ENCODE results near the gene DPAGT1.
"Not testable (repeated sequence)": the region's sequence is repeated elsewhere in the genome, so short reads cannot be mapped to it uniquely, and the experiment has no call there.

The DPAGT1 gene

DNA sequence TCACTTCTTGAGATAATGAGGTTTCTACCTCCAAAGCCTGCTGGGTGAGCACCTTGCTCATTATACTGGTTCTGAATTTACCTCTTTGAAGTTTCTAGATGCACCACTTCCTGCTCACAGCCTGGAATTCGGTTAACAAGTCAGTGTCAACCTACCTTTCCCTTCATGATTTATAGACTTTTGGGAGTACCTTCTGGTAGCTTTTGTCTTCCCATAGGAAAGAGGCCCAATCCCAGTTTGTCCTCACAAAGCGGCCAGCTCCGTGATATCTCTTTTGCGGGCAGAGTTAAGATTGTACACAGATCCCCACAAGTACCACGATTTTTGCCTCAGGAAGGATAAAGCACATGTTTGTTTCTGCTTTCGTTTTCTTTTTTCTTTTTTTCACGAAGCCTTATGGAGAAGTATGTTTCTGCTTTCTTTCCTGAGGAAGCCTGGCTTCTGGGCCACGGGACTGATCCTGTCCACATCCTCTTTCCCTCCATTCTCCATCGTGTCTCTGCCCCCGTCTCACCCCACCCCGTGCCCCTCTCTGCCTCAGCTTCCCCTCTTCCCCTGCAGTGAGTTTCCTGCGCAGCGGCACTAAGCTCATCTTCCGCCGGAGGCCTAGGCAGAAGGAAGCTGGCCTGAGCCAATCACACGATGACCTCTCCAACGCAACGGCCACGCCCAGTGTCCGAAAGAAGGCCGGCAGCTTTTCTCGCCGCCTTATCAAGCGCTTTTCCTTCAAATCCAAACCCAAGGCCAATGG lies 14.0 kb upstream of the DPAGT1 start:
- no peak for DNase-seq

DNA sequence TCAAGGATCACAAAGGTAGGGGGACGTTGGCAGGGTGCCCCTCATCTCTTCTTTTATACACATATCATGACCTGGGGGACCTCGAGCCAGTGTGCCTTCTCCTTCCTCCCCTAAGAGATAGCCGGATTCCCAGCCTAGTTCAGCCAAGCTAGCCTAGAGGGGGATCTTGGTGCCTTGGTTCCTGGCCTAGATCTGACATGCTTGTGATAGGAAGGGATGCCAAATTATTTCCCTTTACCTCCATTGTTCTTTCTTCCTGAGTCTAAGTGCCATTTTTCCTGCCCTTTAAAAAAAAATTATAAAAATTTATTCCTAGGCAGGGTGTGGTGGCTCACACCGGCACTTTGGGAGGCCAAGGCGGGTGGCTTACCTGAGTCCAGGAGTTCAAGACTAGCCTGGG lies 12.7 kb upstream of the DPAGT1 start:
- no peak for DNase-seq

DNA sequence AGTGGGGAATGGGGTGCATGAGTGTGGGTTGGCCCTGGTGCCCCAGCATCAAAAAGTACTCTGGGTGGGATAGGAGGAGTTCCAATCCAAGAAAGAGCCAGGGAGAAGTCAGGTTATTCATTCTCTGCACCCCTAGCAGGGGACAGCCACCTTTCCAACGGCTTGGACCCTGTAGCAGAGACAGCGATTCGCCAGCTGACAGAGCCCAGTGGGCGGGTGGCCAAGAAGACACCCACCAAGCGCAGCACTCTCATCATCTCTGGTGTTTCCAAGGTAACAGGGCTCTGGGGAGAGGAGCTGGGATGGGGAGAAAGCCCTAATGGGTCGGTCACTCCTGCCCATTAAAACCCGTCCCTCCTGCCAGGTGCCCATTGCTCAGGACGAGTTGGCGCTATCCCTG lies 12.1 kb upstream of the DPAGT1 start:
- DNase-seq = no peak

DNA sequence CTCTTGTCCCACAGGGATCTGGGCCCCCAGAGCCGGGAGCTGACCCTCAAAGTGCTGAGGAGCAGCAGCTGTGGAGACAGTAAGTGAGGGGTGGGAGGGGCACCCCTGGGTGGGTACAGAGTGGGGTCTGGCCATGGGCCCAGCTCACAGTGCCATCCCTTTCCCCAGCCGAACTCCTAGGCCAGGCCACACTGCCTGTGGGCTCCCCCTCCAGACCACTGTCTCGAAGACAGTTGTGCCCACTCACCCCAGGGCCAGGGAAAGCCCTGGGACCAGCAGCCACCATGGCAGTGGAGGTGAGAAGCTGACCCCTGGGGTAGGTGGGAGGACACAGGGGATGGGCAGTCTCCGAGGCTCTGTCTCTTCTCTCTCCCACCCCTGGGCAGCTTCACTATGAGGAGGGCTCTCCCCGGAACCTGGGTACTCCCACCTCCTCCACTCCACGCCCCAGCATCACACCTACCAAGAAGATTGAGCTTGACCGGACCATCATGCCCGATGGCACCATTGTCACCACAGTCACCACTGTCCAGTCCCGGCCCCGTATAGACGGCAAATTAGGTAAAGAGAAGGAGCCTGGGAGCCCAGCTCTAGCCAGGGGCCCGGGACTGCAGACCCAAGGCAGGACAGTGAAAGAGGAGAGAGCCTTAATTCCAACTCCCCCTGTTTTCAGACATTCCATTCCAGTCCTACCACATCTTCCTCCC lies 10.8 kb upstream of the DPAGT1 start:
- DNase-seq = no peak

DNA sequence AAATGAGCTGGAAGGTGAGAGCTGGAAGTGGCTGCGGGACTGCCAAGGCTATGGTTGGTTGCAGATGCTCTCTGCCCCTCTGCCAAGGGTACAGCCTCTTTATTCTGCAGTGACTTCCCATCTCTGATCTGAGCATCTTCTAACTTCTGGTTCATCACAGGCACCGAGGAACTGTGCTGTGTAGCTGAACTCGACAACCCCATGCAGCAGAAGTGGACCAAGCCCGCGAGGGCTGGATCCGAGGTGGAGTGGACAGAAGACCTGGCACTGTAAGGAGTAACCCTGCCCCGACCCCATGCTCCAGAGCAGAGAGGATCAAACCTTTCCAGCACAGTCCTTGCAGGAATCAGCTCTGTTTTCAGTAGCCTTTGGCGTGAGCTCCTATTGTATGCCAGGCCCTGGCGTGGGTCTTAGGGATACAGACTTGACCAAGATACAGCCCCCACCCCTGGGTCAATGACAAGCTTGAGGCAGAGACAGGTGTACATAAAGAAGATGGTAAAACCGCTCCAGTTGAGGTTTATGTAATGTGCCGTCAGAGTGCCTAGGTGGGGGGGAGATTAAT lies 9.8 kb upstream of the DPAGT1 start:
- no peak for DNase-seq

DNA sequence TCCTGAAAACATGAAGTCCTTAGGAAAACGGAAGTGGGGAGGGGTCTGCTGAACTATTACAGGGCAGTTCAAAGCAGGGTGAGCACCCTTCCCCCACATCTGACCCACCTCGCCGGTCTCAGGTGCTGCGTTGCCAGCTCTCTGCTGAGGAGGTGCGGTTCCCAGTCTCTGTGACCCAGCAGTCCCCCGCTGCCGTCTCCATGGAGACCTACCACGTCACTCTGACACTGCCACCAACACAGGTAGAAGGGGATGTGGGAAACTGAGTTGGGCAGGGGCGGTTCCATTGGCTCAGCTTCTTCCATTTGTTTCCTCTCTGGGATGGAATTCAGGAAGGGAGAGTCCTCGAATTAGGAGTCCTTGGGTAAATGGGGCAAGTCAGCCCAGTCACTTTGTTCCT lies 8.8 kb upstream of the DPAGT1 start:
- DNase-seq = no peak

DNA sequence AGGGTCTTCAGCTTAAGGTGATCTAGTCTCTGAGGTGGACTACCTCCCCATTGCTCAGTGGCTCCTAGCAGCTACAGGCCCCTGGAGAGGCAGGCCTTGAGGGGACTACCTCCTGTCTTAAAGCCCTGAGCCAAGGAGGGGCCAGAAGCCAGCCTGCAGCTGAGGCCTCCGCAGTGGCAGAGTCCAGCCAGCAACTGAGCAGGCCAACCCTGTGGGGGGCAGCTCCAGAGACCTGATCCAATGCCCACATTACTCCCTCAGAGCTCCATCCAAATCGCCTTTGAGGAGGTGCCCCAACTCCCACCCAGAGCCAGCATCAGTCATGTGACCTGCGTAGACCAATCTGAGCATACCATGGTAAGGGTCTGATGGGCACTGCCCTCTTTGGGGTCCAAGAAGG lies 8.2 kb upstream of the DPAGT1 start:
- DNase-seq = no peak

DNA sequence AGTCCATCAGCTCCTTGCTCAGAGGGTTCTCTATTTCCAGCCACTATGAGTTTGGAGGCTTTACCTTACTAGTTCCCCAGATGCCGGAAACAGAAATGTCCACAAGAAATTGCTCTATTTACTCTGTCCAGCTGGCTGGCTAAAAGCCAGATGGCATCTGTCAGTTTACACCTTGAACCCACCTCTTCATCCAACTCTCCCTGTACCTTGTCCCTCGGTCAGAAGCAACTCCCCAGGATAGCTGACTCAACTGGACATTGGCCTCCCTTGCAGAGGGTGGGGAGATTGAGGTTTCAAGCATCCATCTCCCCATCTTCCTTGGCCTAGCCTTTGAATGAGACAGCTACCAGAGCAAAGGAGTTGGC lies 7.2 kb upstream of the DPAGT1 start:
- no peak for DNase-seq

DNA sequence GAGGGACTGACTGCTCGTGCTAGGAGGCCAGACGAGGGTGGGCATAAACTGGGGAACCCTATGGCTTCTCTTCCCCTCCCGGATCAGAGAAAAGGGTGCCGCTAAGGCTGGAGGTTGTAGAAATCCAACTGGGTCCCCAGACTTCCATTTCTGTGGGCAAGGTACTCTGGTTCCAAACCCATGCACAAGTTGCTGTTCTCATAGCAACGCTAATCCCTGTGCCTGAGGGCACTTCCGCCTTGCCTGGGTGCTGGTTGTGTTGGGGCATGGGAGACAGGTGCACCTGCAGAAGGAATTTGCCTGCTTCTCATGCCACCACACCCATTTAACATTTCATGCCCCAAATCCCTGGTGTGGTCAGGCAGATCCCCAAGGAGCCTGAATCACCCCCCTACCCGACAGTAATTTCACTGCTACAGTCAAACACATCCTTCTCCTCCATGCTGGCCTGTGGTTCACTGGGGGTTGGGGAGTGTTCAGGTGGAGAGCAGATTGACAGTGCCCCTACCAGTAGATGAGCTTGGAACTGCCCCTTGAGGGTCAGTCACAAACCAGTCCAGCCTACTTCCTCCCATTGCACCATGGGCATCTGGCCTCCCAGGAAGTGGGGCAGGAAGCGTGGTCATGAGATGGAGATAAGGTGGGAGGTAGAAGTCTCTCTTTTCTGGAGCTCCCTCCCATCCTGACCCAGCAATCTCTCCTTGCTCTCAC lies 6.6 kb upstream of the DPAGT1 start:
- DNase-seq = no peak

DNA sequence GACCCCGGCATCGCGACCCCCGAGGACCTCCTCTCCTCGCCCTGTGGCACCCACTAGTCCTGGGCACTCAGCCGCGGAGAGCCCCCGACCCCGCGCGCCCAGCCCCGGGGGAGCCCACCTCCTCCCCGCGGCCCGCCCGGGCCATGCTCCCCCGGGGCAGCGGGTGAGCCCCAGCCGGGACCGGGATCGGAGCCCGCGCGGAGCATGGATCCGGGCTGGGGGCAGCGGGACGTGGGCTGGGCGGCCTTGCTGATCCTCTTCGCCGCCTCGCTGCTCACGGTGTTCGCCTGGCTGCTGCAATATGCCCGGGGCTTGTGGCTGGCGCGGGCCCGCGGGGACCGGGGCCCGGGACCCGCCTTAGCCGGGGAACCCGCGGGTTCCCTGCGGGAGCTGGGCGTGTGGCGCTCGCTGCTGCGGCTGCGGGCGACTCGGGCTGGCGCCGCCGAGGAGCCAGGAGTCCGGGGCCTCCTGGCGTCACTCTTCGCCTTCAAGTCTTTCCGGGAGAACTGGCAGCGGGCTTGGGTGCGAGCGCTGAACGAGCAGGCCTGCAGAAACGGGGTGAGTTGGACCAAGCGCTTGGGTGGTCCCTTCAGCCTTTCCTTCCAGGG lies 6.0 kb upstream of the DPAGT1 start:
- no peak for DNase-seq

DNA sequence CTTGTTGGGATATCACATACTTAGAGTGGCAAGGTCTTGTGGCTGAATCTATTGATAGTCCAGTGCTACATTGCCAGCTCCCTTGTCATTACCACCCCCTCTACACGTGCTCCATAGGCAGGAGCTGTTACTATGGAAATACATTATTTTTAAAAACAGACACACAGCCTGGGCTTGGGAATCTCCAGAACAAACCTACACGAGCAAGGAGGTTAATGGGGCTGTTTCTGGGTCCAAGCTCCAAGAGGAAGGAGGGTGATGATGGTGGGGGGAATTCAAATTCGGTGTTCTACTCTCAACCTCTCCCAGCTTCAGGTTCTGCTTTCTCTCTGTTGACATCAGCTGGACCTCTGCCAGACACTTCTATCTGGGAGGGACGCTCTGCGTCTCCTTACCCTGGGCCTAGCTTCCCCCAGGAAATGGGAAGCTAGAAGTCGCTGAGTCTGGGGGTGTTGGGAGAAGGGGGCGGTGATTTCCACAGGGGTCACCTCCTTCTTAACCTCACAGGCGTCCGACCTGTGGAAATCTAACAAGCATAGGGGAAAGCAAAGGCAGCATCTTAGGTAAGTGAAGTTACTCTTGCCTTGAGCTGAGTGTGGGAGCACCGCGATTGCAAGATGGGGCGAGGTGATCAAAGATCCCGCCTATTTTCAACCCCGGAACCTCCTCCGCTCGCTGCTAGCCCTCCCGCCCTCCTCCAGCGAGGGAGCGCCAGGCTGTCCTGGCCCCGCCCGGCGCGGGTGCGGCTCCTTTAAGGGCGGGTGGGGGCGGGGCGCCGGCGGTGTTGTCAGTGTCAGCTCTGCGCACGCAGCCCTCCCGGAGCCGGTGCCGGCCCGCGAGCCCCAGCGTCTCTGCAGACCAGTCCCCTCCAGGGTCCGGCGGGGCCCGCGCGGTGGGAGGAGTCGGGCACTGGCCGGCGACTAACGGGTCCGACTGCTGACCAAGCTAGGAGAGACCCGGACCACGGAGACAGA lies 5.2 kb upstream of the DPAGT1 start, which contains the start of gene C2CD2L:
Gene C2CD2L, plus strand, starts transcription at position 781 of the 974 bp plus-strand sequence. CDS start 398 bp downstream, outside the sequence.
- DNase-seq = peak; percentile 80

DNA sequence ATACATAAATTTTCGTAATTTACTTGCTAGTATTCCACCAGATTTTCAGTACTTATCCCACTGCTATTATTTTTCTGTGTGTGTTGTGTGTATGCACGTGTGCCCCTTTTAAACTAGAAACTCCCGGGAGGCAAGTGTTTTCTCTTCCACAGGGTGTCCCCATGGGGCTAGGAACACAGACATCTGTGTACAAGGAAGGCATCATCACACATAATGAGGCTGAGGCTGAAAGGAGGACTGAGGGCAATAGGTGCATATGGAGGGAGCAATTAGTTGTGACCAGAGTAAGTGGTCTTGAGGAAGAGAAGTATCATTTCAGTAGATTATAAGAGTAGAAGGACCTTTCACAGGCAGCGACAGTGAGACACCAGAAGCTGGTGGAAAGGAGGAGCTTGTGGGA lies 2.1 kb upstream of the DPAGT1 start:
- DNase-seq = no peak

DNA sequence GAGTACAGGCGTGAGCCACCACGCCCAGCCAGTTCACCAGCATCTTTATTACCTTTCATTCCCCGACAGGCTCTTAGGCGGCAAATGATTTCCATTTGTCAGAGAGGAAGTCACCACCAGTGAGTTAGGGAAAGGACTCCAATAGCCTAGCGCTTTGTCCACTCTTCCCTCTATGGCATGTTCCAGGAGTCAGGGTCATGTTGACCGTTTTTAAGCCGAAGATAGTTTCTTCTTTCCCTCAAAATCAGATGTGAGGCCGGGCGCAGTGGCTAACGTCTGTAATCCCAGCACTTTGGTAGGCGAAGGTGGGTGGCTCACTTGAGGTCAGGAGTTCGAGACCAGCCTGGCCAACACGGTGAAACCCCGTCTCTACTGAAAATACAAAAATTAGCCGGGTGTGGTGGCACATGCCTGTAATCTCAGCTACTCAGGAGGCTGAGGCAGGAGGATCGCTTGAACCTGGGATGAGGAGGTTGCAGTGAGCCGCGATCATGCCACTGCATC lies 1.6 kb upstream of the DPAGT1 start:
- DNase-seq = not testable (repeated sequence)

DNA sequence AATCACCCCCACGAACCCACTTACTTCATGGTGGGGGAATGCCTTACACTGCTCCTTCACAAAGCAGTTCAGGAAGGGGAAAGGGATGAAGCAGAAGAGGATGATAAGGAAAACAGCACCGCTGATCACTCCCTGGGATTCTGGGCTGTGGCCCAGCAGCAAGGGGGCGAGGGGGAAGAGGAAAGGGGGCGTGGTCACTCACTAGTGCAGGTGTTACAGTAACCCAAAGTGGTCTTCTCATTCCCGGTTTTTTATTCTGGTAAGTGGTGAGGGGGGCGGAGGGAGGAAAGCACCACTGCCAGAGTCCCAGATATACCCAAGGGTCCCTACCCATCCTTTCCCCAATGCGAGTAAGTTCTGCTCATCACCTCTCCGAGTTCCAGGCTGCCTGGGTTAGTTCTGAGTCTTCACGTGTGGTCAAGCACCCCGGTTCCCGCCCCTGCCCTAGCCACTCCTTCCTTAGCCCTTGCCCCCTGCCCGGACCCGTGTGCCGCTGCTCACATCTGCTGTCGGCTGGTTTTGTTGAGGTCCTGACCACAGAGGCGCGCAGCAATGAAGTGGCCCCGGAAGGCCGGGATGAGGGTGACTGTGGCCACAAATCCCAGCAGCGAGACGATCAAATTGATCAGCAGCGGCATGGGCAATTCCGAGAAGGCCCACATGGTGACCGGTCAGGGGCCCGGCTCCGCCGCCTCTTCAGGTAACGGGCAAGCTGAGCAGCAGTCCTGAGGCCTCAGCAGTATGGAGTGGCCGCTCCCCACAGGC lies 477 bp downstream of the DPAGT1 start:
- no peak for DNase-seq

DNA sequence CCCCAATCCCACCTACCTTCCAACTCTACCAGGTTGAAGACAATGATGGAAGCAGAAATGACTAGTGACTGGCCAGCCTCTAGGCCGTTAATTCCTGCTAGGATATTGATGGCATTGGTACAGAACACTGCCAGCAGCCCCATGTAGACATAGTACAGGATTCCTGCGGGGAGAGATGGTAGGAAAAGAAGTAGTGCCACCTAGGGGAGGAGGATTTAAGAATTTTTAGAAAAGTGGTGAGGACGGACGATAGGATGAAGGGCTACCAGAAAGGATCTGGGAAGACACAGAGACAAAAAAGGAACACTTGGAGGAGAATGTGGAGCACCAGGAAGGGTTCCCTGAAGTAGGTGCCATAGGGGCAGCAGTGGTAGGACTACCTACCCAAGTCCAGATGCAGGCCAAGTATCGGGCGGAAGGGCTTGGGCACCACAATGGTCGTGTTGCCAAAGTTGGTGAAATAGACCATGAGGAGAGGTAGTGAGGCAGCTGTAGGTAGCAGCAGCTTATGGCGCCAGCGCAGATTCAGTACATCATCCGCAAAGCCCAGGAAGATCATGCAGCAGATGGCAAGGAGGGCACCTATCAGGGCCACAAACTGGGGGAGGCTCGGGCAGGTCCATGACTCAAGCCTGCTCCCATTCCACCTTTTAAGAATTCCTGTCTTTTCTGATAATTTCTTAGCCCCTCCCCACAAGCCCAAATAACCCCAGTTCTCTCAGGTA lies 1.2 kb downstream of the DPAGT1 start:
- no peak for DNase-seq

DNA sequence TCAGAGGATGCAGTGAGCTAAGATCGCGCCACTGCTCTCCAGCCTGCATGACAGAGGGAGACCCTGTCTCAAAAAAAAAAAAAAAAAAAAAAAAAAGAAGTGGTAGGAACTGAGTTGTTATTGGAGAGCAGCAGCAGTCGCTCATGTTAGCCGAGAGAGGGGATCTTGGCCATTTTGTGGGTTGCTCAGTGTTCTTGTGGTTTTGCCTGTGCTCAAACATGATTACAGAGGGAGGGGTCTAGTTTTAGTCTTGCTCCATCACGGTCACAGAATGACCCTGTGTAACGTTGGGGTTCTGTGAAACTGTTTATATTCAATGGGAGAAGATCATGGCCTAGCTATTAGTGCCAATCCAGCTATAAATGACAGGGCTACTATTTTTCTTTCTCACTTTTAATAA lies 1.9 kb downstream of the DPAGT1 start:
- DNase-seq = no peak

DNA sequence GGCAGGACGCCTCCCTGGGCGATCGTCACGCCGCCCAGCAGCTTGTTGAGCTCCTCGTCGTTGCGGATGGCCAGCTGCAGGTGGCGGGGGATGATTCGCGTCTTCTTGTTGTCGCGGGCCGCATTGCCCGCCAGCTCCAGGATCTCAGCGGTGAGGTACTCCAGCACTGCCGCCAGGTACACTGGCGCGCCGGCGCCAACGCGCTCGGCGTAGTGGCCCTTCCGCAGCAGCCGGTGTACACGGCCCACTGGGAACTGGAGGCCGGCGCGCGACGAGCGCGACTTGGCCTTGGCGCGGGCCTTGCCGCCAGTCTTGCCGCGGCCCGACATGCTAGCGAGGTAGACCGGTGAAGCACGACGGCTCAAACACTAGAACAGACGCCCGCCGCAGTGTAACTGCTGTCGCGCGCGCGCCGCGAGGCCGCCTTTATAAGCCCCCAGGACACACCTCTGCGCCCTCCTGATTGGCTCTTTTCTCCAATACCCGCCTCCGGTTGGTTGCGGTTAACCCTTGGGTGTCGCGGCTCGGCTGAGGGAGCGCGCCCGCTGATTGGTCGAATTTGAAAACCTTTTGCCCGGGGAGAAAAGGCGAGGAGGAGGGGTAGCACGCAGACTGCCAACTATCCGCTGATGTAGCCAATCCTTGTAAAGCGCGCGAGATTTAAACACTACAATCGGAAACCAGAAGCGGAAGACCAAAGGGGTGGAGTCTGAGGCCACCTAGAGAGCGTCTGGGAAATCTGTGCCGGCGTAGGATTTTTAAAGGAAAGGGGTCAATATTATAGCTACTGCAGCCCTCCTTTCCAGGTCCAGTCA lies 6.4 kb downstream of the DPAGT1 start:
- peak; percentile 99 for DNase-seq

DNA sequence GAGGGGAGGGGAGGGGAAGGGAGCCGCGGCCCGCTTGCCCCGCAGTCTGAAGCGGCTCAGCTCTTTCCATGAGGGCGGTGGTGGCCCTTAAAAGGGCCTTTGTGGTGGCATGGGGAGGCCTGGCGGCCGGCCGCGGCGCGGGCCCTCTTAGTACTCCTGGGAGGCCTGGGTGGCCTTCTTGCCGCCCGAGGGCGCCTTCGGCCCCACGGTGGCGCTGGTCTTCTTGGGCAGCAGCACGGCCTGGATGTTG lies 6.9 kb downstream of the DPAGT1 start:
- DNase-seq = no peak

DNA sequence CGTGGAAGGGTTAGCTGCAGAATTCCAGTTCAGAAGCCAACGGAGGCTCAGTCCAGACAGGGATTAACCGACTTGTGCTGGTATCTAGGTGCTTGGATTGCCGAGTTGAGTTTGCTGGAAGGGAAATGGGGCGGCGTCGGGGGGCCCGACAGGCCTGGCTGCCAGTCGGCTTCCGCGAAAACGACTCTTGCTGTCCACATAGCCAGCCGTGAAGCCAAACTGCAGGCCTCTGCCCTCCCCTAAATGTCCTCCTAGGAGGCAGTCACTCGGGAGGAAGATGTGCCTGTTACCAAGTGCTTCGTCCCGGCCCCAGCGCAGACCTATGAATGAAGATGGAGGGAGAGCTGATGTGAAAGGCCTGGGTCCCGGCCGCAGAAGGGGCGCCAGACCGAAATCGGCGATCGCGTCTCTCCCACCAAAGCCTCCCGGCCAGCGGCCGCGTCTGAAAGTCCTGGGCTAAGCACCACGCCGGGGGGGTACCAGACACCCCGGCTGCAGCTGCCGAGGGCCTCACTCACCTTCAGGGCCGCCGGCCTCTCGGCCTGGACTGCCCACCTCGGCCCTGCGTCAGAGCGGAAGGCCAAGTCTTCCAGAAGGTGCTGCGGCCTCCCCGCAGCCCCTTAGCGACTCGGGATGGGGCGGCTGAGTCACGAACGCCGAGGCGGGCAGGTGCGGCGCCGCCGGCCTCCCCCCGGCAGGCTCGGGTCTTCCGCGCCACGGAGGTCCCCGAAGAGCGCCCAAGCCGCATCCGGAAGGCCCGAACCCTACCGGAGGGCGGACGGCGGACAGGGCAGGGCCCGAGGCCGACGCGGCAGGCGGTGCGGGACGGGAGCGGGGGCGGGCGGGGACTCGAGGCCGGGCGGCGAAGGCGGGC lies 7.5 kb downstream of the DPAGT1 start:
- DNase-seq = peak; percentile 39
